Activated B cell treated with CpG ODN at 0.5 μM for 24 hours (primary cell): Measurements from ENCODE around the gene HPS4. TPM values are rescaled to one million over a fixed set of nuclear protein-coding genes. Genes with fewer than 3 reads are reported as not detected.

ENCODE experiments used
- ATAC-seq: fragments of 200-7000 bp; cut with Tn5 transposase; one replicate; pipeline ENCODE4 v1.10.0; 2021; ENCODE audit warnings: low read depth, mild to moderate bottlenecking, moderate library complexity
- CTCF ChIA-PET: fragments of 350-600 bp; sonication (Branson Sonifier 250); formaldehyde crosslinking; loops from one replicate; lab custom pipeline; 2021; ENCODE audit warnings: antibody characterized with exemption; lab: Charles Lee
- POLR2A ChIA-PET: fragments of 350-600 bp; sonication (Branson Sonifier 250); formaldehyde crosslinking; loops from one replicate; lab custom pipeline; 2021; ENCODE audit warnings: antibody characterized with exemption; lab: Charles Lee
- DNase-seq: peaks from one replicate; pipeline ENCODE4 v3.0.0; 2022
- H3K27ac Mint-ChIP-seq: one replicate; pipeline ENCODE4 v1.8.0; 2020; ENCODE audit warnings: mixed read lengths
- H3K27me3 Mint-ChIP-seq: one replicate; pipeline ENCODE4 v1.8.0; 2021; ENCODE audit warnings: mixed read lengths
- H3K36me3 Mint-ChIP-seq: one replicate; pipeline ENCODE4 v1.8.0; 2021; ENCODE audit warnings: low read depth, mixed read lengths
- H3K4me1 Mint-ChIP-seq: one replicate; pipeline ENCODE4 v1.8.0; 2021; ENCODE audit warnings: mixed read lengths
- H3K4me3 Mint-ChIP-seq: one replicate; pipeline ENCODE4 v1.8.0; 2020; ENCODE audit warnings: mild to moderate bottlenecking, mixed read lengths
- H3K9me3 Mint-ChIP-seq: one replicate; pipeline ENCODE4 v1.8.0; 2020; ENCODE audit warnings: mixed read lengths
- intact Hi-C: fragments of 100-400 bp; cut with micrococcal nuclease; formaldehyde crosslinking; loops from one replicate; pipeline ENCODE4 v1.15.1; 2024
- total RNA-seq: library from RNA; stranded (reverse); gene quantifications from 2 replicates; pipeline ENCODE4 v1.2.3, GENCODE V29; 2022
- TF ChIP-seq, protein P1 (sequence below): fragments of 200-600 bp; IDR thresholded peaks from one replicate; pipeline ENCODE4 v1.8.0; 2022; ENCODE audit warnings: antibody characterized with exemption, mild to moderate bottlenecking

HPS4 gene
- total RNA-seq, 1 donor from 2014 or later, result 51.6 TPM

DNA sequence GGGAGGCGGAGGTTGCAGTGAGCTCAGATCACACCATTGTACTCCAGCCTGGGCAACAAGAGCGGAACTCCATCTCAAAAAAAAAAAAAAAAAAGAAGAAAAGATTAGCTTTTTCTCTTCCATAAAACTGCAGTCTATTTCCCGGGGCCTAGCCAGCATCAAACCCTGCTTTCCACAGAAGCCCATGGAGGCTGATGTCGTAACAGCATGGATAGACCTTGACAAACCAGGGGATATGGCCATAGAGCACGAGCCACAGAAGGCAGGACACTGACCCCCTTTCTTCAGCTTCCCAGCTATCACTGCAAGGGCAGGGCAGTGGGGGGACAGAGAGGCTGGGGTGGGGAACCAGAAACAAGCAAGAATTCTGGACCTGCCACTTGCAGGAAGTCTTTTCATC, 21.5 kb downstream of the HPS4 start:
- ATAC-seq, result no peak
- H3K36me3 Mint-ChIP-seq, result peaks cover 90% of the 10 kb centered on the region
- POLR2A ChIA-PET, result no interaction called here
- CTCF ChIA-PET, result interaction anchor here (0.6 to 6.4 kb wide), 14 partner anchors 9 to 182 kb away, joined by 3 to 138 read pairs (median 4); partner anchors contain the start of gene ASPHD2
- TF ChIP-seq, protein P1, sequence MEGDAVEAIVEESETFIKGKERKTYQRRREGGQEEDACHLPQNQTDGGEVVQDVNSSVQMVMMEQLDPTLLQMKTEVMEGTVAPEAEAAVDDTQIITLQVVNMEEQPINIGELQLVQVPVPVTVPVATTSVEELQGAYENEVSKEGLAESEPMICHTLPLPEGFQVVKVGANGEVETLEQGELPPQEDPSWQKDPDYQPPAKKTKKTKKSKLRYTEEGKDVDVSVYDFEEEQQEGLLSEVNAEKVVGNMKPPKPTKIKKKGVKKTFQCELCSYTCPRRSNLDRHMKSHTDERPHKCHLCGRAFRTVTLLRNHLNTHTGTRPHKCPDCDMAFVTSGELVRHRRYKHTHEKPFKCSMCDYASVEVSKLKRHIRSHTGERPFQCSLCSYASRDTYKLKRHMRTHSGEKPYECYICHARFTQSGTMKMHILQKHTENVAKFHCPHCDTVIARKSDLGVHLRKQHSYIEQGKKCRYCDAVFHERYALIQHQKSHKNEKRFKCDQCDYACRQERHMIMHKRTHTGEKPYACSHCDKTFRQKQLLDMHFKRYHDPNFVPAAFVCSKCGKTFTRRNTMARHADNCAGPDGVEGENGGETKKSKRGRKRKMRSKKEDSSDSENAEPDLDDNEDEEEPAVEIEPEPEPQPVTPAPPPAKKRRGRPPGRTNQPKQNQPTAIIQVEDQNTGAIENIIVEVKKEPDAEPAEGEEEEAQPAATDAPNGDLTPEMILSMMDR, result no peak
- peaks cover 2% of the 10 kb centered on the region for H3K4me1 Mint-ChIP-seq
- H3K4me3 Mint-ChIP-seq, result no peak overlapping the region
- no peak overlapping the region for H3K27ac Mint-ChIP-seq
- no peak for DNase-seq
- no peaks in the 10 kb centered on the region for H3K9me3 Mint-ChIP-seq
- intact Hi-C loops, result loop anchor here (5.0 kb wide), 1 partner anchor 35 kb away; the partner anchor contains the start of gene ASPHD2
- no peaks in the 10 kb centered on the region for H3K27me3 Mint-ChIP-seq

DNA sequence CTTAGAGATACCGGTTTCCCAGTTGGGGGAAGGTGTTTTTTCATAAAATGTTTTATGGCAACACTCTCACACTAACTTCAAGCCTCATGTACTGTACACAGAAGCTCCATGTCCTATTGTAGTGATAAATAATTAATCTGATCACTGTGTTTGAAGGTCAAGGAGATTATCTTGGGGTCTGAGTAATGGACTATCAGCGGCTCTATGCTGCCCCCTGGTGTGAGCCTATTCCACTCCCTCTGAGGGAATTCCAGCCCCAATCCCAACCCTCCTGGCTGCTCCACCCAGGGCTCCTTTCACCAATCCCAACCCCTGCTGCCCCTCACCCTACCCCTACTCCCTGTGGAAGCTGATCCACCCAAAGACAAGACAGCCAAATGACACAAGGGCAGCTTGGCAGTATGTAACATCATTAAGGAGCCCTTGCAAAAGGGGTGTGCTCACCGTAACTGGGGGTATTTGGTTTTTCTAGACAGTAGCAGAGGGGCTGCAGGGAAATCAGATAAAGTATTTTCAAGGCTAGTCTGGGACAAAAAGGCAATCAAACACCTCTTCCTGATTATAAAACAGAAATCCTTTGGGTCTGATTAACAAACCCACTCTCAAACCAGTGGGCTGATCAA, 22.3 kb downstream of the HPS4 start:
- CTCF ChIA-PET, result interaction anchor here (0.7 to 6.4 kb wide), 18 partner anchors 9 to 183 kb away, joined by 3 to 138 read pairs (median 4); partner anchors contain the start of gene ASPHD2
- DNase-seq (peak; percentile 47), ATAC-seq (peak; percentile 57)
- no peak overlapping the region for H3K4me3 Mint-ChIP-seq
- H3K27ac Mint-ChIP-seq, result no peak overlapping the region
- H3K9me3 Mint-ChIP-seq, result no peaks in the 10 kb centered on the region
- TF ChIP-seq, protein P1, result peak; percentile 66
- peaks cover 87% of the 10 kb centered on the region for H3K36me3 Mint-ChIP-seq
- POLR2A ChIA-PET, result no interaction called here
- intact Hi-C loops, result loop anchor here (1.0 to 5.0 kb wide), 3 partner anchors 34 to 97 kb away; partner anchors contain the start of gene ASPHD2
- peaks cover 2% of the 10 kb centered on the region for H3K4me1 Mint-ChIP-seq
- H3K27me3 Mint-ChIP-seq, result no peaks in the 10 kb centered on the region

GRCh38 chr22:26460202-26460601, 23.4 kb downstream of the HPS4 start:
- intact Hi-C loops, result loop anchor here (5.0 kb wide), 1 partner anchor 33 kb away; the partner anchor contains the start of gene ASPHD2

DNA sequence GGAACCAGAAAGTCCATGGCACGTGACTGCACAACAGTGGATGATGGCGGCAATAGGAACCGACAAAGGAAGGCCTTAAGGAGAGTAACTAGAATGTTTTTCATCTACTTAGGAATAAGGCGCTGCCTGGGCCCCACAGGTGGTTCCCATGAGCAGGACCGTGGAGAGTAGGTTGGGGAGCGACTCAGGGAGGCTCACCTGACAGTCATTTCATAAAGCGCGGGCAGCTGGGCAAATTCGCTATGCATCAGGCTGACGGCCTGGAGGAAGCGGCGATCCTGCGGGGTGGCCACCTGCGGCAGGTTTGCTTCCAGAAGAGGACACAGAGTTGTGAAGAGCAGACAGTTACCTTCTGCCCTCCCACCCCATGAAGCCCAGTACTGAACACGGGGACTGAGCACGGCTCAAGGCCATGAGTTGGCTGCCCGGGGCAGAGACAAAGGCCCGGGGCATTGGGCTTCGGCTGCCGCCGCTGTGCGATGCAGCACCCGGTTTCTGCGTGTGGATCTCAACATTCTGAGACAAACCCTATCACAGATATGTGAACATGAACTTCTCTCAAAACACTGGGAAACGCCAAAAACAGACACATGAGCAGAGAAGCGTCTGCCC, 25.8 kb downstream of the HPS4 start:
- ATAC-seq (no peak), DNase-seq (no peak)
- peaks cover 2% of the 10 kb centered on the region for H3K4me1 Mint-ChIP-seq
- no peaks in the 10 kb centered on the region for H3K27me3 Mint-ChIP-seq
- intact Hi-C loops, result no loop called here
- CTCF ChIA-PET, result no interaction called here
- POLR2A ChIA-PET, result no interaction called here
- TF ChIP-seq, protein P1, result no peak
- H3K4me3 Mint-ChIP-seq, result no peak overlapping the region
- peaks cover 75% of the 10 kb centered on the region for H3K36me3 Mint-ChIP-seq
- no peaks in the 10 kb centered on the region for H3K9me3 Mint-ChIP-seq
- H3K27ac Mint-ChIP-seq, result no peak overlapping the region

More at GRCh38 chr22:26460202-26460601, 23.4 kb downstream of the HPS4 start:
- no peaks in the 10 kb centered on the region for H3K9me3 Mint-ChIP-seq
- ATAC-seq (no peak), DNase-seq (no peak)
- ChIA-PET CTCF (interaction anchor here (0.7 to 6.4 kb wide), 13 partner anchors 8 to 95 kb away, joined by 3 to 138 read pairs (median 4); partner anchors contain the start of genes ASPHD2, HPS4 and SRRD), POLR2A (no interaction called here)
- peaks cover 2% of the 10 kb centered on the region for H3K4me1 Mint-ChIP-seq
- no peaks in the 10 kb centered on the region for H3K27me3 Mint-ChIP-seq
- H3K27ac Mint-ChIP-seq, result no peak overlapping the region
- H3K36me3 Mint-ChIP-seq, result peaks cover 82% of the 10 kb centered on the region
- no peak overlapping the region for H3K4me3 Mint-ChIP-seq
- TF ChIP-seq, protein P1, result no peak
